OCI-LY1 (cell line): ENCODE results near the gene HSPA12A.
"Not testable (repeated sequence)": the region's sequence is repeated elsewhere in the genome, so short reads cannot be mapped to it uniquely, and the experiment has no call there.

Source experiments
- CTCF ChIP-seq: fragments of 200-600 bp; sonication (generic), shearing (Covaris generic); IDR thresholded peaks from 2 replicates; pipeline ENCODE4 v1.5.1; 2017; ENCODE audit warnings: mild to moderate bottlenecking, antibody characterized with exemption, low read length, moderate library complexity, mixed read lengths
- EZH2 ChIP-seq: fragments of 200-600 bp; sonication (generic), shearing (Covaris generic); IDR thresholded peaks from 2 replicates; pipeline ENCODE4 v1.8.0; 2017; ENCODE audit warnings: borderline replicate concordance, mixed run types, mild to moderate bottlenecking, antibody characterized with exemption, low read length, moderate library complexity, mixed read lengths

- not testable (repeated sequence) for TF ChIP-seq CTCF, EZH2
Measured at GRCh38 chr10:116711803-116712202, 30.6 kb downstream of the HSPA12A start.
